GM19035 (cell line): ENCODE data around the gene GUK1.
"Not testable (repeated sequence)": the region's sequence is repeated elsewhere in the genome, so short reads cannot be mapped to it uniquely, and the experiment has no call there.

Source experiments
- ATAC-seq: cut with Tn5 transposase; IDR thresholded peaks from one replicate; pipeline ENCODE4 v1.9.1; 2021; ENCODE audit not compliant: unreplicated experiment

Gene GUK1

DNA sequence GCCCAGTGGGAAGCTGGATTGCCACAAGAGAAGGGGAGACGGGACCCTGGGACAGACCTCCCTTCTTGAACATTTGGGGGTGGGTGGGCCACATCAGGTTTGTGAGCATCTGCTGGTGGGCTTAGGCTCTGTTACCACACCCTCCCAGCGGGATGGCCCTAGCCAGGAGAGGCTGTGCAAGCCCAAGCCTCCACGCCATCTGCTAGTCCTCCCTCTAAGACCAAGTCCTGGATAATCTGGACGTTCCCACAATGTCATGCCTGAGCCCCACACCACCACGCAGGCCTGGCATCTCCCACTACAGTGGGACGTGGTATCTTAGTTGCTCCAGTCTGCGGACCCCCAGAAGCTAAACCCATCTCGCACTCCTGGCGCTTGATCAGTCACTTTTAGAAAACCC, 21.8 kb downstream of the GUK1 start:
- no peak for ATAC-seq

DNA sequence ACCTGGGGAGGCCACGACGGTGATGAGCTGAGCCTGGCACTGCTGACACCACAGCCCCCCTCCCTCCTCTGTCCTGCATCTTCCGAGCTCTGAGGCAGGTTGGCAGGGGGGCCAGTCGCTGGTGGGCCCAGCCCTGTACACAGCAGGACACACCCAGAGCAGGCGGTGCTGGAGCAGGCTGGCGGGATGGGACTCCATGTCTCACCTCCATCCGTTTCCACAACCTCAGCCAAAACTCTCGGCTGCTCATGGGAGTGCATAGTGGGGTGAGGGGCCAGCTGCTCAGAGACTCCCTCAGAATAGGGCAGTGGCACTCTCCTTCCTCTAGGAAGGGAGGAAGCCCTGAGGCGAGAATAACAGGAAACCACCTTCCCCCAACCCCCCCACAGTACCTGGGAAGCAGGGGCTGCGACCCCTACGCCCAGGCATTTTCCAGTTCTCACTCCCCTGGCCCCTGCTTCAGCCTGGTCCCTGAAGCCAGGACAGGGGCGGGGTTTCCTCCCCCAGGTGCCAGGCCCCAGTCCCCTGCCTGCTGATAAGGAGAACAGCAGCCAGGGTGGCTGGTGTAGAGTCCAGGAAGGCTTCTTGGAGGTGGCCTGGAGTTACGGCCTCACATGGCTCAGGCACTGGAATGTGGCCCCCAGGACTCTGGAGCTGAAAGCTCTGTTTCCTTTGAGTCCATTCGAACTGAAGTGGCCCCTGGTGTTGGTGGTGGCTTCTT, 22.4 kb downstream of the GUK1 start:
- ATAC-seq: no peak

DNA sequence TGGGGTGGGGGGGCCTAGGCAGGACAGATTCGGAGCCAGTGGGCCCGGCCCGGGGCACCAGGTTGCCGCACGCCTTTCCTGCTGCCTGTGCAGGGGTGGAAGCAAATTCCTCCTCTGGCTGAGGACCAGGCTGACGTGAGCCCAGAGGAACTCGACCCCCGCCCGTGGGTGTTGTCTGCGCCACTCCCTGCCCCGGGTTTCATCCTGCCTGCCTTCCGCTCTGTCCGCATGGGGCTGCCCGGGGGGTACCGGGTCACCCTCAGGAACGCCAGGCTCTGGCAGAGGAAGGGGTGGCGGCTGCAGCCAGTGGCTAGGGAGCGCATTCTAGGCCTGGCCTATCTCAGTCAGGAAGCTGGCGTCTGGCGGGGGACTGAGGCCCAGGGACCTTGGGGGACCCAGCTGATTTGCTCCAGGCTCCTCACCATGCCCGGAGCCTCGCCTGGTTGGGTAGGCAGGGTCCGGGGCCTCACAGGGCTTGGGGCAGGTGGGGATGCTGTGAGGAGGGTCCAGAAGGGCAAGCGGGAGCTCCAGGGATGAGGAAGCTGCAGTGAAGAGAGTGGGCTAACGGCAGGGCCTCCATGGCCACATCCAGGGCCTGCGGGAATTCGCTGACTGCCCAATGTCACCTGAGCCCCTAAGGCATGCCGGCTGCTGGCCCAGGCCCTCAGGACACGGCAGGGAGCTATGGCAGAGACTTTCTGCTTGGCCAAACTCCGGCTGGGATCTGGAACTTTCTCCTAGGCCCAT, 23.1 kb downstream of the GUK1 start:
- ATAC-seq: no peak

DNA sequence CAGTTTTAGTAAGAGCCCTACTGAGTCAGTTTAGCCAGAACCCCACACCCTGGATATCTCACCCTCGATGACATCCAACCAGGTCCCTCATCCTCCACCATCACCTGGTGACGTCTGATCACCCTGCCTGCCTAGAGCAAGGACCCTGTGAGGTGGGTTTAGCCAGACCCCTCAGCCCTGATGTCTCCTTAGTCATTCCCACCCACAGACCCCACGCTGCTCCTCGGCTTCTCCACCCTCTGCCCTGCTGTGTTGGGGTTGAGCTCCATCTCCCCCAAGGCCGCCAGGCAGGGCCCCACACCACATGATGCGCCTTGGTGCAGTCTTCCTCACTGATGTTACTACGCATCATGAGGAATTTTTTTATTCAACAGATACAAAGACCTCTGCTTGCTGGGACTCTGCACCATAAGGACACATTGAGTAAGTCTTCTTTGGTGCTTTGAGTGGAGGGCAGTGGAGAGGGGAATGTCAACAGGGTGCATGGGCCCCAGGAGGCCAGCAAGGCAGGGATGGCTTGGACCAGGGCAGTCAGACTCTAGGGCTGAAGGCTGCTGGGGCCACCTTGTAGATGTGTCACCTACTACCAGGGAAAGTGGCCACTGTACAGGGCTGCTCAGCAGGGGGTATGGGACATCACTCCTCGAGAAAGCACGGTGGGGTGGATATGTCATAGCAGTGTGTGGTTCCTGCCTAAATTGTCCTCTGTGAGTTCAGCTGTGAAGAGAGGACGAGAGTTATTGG, 23.9 kb downstream of the GUK1 start:
- no peak for ATAC-seq

DNA sequence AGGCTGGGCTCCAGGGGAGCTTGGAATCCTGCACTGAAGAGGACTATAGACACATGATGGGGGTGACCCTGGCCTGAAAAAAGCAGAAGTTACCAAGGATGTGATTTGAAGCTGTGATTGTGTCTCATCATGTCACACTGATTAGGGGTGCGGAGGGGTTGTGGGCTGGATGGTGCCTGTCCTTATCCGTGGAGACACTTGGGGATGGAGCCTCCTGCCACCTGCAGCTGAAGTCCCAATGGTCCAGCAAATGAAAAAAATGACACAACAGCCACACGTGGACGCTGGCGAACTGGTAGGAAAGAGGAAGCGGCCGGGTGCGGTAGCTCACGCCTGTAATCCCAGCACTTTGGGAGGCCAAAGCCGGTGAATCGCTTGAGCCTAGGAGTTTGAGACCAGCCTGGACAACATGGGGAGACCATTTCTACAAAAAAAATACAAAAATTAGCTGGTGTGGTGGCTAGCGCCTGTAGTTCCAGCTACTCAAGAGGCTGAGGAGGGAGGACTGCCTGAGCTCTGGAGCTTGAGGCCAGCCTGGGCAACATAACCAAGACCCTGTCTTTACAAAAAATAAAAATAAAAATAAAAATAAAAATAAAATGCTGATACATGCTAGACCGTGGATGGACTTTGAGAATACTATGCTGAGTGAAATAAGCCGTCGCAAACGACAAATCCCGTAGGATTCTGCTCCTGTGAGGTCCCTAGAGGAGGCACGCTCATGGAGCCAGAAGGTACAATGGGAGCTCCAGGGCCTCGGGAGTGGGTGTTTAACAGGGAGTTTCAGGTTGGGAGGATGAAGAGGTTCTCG, 24.7 kb downstream of the GUK1 start:
- peak; percentile 1 for ATAC-seq

DNA sequence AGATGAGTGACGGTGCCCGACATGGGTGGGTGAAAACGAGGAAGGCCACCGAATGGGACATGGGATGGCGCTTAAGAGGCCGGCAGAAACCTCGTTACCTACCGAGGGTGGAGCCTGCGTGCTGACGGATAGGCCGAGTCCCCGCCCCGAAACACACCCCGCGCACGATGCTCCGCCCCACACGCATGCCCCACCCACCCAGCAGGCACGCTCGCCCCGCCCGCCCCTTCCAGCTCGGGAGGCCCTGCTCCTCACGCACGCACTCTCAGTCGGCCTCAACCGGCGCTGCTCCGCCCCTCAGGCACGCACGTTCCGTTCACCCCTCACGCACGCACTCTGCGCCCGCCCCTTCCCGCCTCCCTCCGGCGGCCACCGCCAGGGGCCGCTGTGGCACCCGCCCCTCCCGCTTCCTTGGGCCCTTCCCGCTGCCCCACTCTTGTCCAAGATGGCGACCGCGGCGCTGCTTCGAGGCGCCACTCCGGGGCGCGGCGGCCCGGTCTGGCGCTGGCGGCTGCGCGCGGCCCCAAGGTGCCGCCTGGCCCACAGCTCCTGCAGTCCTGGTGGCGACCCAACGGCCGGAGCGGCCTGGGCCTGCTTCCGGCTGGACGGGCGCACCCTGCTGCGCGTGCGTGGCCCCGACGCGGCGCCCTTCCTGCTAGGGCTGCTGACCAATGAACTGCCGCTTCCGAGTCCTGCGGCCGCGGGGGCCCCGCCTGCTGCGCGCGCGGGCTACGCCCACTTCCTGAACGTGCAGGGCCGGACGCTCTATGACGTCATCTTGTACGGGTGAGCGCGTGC, 25.5 kb downstream of the GUK1 start, which contains the start of gene IBA57:
Gene IBA57 (plus strand): TSS at position 433 of the 798 bp plus-strand sequence. CDS start 13 bp downstream, at position 446.
- ATAC-seq: peak; percentile 81

DNA sequence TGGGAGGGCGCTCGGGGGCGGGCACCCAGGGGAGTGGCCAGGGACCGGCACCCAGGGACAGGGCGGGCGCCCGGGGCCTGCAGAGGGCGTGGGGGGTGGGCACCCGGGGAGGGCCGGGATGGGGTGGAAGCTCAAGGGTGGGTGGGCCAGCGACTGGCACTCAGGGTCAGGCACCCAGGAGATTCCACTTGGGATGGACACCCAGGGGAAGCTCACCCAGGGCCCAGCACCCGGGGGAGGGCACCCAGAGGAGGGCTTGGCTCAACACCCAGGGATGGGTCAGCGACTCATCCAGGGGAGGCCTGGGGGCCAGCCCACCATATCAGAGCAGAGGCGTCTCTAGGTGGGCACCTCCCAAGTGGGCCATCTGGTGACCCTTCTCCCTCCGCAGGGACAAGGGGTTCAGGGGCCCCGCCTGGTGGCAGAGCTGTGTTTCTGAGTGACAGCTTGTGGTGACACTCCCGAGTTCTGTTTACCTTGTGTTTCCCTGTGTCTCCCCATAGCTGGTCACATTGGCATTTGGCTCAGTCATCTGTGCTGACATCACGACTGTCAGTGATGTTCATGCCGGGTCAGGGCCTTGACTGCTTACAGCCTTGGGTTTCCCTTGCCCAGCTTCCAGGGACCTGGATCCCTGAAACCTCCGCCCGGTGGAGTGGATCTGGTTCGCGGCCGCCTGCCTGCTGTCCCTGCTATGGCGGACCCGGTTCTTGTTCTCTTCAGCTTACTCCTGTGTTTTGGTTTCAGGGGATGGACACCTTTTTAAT, 26.3 kb downstream of the GUK1 start:
- peak; percentile 12 for ATAC-seq

DNA sequence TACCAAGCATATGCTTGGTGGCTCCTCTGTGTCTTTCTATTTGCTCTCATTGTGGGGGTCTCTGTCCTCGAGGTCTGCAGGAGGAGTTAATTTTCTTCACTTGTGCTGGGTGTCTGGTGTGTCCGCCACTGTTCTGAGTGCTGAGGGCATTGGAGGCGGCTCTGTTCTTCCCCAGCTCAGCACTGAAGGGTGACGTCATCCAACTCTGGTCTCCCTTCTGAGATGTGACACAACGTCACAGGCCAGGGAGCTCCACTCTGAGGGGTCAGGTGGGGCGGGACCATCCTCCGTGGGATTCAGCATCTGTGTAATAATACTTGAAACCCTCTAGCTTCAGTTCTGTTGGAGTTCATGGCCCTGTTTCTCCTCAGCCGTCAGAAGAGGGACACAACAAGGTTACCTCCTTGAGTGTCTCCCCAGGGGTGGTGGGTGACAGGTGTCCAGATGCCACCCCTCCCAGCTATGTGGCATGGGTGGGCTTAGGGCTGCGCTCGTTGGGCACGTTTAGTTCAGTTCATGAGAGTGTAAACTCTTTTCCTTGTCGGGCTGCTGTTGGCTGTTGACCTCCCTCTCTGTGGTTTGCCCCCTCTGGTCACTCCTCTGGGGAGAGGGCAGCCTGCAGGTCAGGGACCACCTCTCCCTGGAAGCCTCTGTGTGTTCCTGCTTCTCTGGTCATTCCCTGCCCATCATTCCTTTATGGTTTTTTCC, 28.6 kb downstream of the GUK1 start:
- no peak for ATAC-seq

DNA sequence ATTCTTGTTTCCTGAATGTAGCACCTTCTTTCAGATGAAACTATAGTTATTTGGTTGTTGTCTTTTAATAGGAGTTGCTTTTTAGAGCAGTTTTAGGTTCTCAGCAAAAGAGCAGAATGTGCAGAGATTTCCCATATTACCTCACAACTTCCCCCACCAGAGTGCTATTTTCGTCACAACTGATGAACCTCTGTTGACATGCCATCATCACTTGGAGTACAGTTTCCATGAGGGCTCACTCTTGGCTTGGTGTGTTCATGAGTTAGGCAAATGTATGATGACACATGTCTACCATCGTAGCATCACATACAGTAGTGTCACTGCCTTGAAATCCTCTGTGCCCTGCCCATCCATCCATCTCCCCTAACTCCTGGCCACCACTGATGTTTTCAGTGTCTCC, 29.3 kb downstream of the GUK1 start:
- ATAC-seq: no peak

DNA sequence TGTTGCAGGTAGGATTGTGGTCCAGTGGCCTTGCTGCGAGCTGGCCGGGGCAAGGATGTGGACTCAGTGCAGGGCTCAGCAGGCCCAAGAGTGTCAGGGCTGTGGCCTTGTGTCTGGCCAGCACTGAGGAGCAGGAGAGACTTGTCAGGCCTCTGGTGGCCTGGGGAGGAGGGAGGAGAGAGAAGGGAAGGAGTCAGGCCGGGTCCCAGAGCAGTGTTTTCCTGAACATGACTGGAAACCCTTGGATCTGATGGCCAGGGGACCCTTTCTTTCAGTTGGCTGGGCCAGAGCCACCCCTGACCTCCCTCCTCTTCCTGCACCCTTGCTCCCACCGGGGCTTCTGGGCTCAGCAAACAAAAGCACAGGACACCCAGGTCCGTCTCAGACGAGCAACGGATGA, 30.6 kb downstream of the GUK1 start:
- no peak for ATAC-seq

DNA sequence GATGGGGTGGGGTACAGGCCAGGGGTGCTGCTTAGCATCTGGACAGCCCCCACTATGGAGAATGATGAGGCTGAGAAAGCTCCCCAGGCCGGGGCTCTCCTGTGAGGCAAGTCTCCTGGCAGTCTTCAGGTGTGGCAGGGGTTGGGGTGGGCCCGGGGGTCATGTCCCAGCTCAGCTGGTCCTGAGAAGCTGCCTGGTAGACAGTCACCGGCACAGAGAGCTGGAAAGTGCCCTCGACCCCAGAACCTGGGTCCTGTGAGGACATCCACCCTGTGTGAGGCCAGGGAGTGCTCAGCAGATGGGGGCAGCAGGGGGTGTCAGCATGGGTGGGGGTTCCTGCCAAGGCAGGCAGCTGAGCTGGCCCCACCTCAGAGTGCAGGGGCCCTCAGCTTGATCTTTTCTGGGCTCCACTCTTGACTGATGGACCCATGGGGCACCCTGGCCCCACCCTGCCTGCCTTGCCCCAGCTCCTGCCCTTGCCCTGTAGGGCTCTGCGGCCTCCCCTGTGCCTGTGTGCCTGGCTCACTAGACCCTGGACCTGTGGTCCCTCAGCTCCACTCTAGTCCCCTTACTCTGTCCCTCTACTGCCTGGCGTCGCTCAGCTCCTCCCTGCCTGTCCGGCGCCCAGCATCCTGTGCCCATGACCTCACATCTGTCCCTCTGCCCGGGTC, 31.3 kb downstream of the GUK1 start:
- no peak for ATAC-seq

DNA sequence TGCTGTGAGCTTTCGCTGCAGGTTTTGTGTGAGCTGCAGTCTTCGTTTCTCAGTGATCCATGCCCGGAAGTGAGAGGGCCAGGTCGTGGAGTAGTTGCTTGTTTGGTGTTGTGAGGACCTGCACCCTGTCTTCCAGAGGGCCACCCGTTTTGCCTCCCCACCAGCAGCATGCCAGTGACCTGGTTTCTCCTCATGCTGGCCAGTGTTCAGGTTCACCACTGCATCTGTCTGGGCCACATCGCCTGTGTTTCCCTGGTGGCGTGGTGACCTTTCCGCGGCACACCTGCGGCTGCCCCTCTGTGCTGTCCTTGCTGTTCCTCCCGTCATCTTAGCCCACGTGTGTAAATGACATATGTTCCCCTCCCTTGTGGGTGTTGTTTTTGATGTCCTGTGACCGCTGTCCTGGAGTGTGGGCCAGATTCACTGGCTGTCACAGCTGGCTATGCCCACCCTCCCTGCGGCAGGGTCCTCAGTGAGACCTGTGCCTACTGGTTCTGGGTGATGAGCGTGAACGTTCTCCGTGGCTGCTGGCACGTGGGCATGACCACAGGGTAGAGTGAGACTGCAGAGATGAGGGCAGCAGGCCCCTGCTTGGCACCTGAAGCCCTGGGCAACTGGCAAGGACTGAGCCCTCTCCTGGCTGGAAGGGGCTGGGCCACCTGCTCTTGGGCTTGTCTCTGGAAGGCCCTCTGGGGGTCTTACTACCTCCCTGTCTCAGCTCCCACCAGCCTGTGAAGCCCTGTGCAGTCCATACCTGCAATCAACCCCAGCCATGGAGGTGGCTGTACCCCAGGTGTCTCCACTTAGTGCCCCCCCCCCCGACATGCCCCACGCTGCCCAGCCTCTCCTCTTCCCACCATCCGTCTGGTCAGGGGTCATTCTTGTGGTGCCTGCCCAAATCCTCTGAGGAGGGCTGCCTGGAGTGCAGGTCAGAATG, 32.8 kb downstream of the GUK1 start:
- no peak for ATAC-seq

DNA sequence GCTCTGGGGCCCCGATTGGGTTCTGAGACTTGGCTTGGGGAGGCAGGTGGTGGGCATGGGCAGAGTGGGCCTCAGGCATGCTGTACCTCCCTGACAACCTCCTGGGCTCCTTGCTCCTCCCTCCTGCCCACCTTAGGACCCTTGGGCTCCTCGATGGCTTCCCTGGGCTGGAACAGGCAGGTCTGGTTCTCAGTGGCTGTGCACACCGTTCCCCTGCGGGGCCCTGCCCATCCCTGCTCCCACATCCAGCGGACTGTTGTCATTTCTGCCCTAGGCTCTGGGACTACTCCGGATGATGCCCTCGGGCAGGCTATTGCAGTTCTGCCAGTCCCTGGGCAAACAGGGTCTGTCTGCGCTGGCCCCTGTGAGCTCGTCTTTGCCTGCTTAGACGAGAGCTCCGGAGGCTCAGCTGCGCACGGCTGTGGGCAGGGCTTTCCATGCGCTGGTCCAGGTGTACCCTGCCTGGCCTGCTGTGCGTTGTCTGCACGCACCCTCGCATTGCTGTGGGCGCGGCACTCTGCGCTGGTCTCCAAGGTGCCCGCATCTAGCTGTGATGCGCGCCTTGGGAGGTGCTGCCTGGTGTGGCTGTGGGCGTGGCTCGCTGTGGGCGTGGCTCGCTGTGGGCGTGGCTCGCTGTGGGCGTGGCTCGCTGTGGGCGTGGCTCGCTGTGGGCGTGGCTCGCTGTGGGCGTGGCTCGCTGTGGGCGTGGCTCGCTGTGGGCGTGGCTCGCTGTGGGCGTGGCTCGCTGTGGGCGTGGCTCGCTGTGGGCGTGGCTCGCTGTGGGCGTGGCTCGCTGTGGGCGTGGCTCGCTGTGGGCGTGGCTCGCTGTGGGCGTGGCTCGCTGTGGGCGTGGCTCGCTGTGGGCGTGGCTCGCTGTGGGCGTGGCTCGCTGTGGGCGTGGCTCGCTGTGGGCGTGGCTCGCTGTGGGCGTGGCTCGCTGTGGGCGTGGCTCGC, 33.7 kb downstream of the GUK1 start:
- not testable (repeated sequence) for ATAC-seq

DNA sequence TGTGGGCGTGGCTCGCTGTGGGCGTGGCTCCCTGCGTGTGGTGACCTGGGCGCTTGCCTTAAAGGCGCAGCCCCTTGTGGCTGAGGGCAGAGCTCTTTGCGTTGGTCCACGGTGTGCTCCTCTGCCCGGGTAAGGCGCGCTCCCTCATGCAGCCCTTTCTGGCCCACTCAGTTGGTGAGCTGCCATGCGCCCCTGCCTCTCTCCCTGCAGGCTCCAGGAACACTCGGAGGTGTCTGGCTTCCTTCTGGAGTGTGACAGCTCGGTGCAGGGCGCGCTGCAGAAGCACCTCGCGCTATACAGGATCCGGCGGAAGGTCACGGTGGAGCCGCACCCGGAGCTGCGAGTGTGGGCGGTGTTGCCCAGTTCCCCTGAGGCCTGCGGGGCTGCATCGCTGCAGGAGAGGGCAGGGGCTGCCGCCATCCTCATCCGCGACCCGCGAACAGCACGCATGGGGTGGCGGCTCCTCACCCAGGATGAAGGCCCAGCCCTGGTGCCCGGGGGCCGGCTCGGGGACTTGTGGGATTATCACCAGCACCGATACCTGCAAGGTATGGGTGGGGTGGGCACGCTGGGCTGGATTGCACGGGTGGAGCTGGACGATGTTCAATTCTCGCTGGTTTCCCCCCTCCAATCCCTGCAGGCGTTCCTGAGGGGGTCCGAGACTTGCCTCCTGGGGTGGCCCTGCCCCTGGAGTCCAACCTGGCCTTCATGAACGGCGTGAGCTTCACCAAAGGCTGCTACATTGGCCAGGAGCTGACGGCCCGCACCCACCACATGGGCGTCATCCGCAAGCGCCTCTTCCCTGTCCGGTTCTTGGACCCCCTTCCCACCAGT, 34.6 kb downstream of the GUK1 start:
- no peak for ATAC-seq
